ENCODE data around the gene SRSF10. TPM values are rescaled to one million over a fixed set of nuclear protein-coding genes. Genes with fewer than 3 reads are reported as not detected.

SRSF10 gene
- total RNA-seq, 1 experiment from 2014 or later: 142 TPM

GRCh38 chr1:23916209-23917131 is 63.7 kb downstream of the SRSF10 start:
- Histone ChIP-seq H3K4me3 (replicated peaks in 1 of 2; ENCODE audit: low read depth in 1 of 2, low read length in 2 of 2) (no peak overlapping the region), H3K27ac (ENCODE audit: low read depth, low read length) (no peak overlapping the region), H3K79me2 (ENCODE audit: insufficient read depth, low read length) (no peaks in the 10 kb centered on the region), H3K9me3 (ENCODE audit: control insufficient read depth in 1 of 2, insufficient read depth in 1 of 2, low read depth in 1 of 2, low read length in 2 of 2) (no peaks in the 10 kb centered on the region), H4K20me1 (ENCODE audit: insufficient read depth) (no peaks in the 10 kb centered on the region), H2AFZ (ENCODE audit: low read depth, low read length, poor library complexity, severe bottlenecking) (peak overlapping the region; percentile 96), H3K36me3 (ENCODE audit: control insufficient read depth in 1 of 2, insufficient read depth in 2 of 2, low read length in 2 of 2) (no peaks in the 10 kb centered on the region), H3K9me2 (ENCODE audit: insufficient read depth) (no peaks in the 10 kb centered on the region), H3K4me1 (ENCODE audit: control insufficient read depth in 1 of 2, insufficient read depth in 2 of 2, low read length in 2 of 2) (peaks cover 12 to 38% of the 10 kb centered on the region in 2 experiments), H3K27me3 (ENCODE audit: insufficient read depth, low read length) (no peaks in the 10 kb centered on the region), H3K9ac (ENCODE audit: low read length) (no peak overlapping the region), H3K4me2 (ENCODE audit: low read length) (peak overlapping the region; percentile 49)
- peak; percentile 80 to 82 (median 82) for TF ChIP-seq CTCF (IDR thresholded peaks at IDR 0.05 in 2 of 3, conservative IDR thresholded peaks at IDR 0.05 in 1 of 3; ENCODE audit: borderline replicate concordance in 1 of 3, insufficient read depth in 1 of 3, low read depth in 2 of 3, low read length in 2 of 3)
- TF ChIP-seq ZFX (IDR thresholded peaks at IDR 0.05): no peak
- peak; percentile 94 for TF ChIP-seq RAD21 (IDR thresholded peaks at IDR 0.05; ENCODE audit: low read depth)
- ChIA-PET RAD21 (ENCODE audit: low non-redundant PET in 1 of 2, low total read pairs in 2 of 2, uncharacterized antibody in 2 of 2, unreplicated experiment in 2 of 2) (interaction anchor here (0.6 to 1.4 kb wide), 6 partner anchors 106 to 145 kb away, joined by 3 to 11 read pairs (median 6); no protein-coding TSS in a partner anchor), CTCF (interaction anchor here (0.6 to 3.5 kb wide), 24 partner anchors 8 to 477 kb away, joined by 3 to 62 read pairs (median 3); partner anchors contain the start of genes GALE, ID3 and PITHD1), POLR2A (interaction anchor here (0.8 to 1.1 kb wide), 2 partner anchors 105 to 138 kb away, joined by 4 read pairs; partner anchors contain the start of gene PITHD1)
- intact Hi-C loops (cut with micrococcal nuclease): loop anchor here (1.0 to 5.0 kb wide), 2 partner anchors 119 to 144 kb away; no protein-coding TSS in a partner anchor
- no TSS peak for BruUV-seq (replicated peaks)
- DNase-seq (ENCODE audit: low read depth, low spot score) (peak; percentile 81), ATAC-seq (peak; percentile 97)

- TF ChIP-seq SIN3A (IDR thresholded peaks at IDR 0.05; ENCODE audit: low read depth) (no peak), CTCF (IDR thresholded peaks at IDR 0.05 in 2 of 3, conservative IDR thresholded peaks at IDR 0.05 in 1 of 3; ENCODE audit: borderline replicate concordance in 1 of 3, insufficient read depth in 1 of 3, low read depth in 2 of 3, low read length in 2 of 3) (peak in 1 of 3 experiments; percentile 9; a peak in 1 of 6 replicates), MAX (IDR thresholded peaks at IDR 0.05) (no peak), RAD21 (IDR thresholded peaks at IDR 0.05; ENCODE audit: low read depth) (peak; percentile 32; the same call in 1 of the 2 replicates), ZNF274 (IDR thresholded peaks at IDR 0.05; ENCODE audit: low read depth, low read length) (no peak)
- no TSS peak for BruUV-seq (replicated peaks)
Measured at GRCh38 chr1:23915466-23915865, 64.7 kb downstream of the SRSF10 start.

More at GRCh38 chr1:23915466-23915865, 64.7 kb downstream of the SRSF10 start:
- H3K27me3 ChIP-seq (ENCODE audit: insufficient read depth, low read length): no peaks in the 10 kb centered on the region
- no peak overlapping the region for H3K9ac ChIP-seq (ENCODE audit: low read length)
- H3K9me2 ChIP-seq (ENCODE audit: insufficient read depth): no peaks in the 10 kb centered on the region
- no peak overlapping the region for H3K4me3 ChIP-seq (replicated peaks in 1 of 2; ENCODE audit: low read depth in 1 of 2, low read length in 2 of 2)
- H3K36me3 ChIP-seq (ENCODE audit: control insufficient read depth in 1 of 2, insufficient read depth in 2 of 2, low read length in 2 of 2): no peaks in the 10 kb centered on the region
- DNase-seq (ENCODE audit: low read depth, low spot score): no peak
- no peak for ATAC-seq
- ChIA-PET POLR2A (interaction anchor here (0.7 kb wide), 1 partner anchor 257 kb away, joined by 3 read pairs; no protein-coding TSS in a partner anchor), CTCF (interaction anchor here (0.6 to 3.5 kb wide), 4 partner anchors 18 to 192 kb away, joined by 3 to 62 read pairs (median 12); no protein-coding TSS in a partner anchor), RAD21 (ENCODE audit: low non-redundant PET in 1 of 2, low total read pairs in 2 of 2, uncharacterized antibody in 2 of 2, unreplicated experiment in 2 of 2) (no interaction called here)
- H3K79me2 ChIP-seq (ENCODE audit: insufficient read depth, low read length): no peaks in the 10 kb centered on the region
- no peak overlapping the region for H3K4me2 ChIP-seq (ENCODE audit: low read length)
- H4K20me1 ChIP-seq (ENCODE audit: insufficient read depth): no peaks in the 10 kb centered on the region
- H3K27ac ChIP-seq (ENCODE audit: low read depth, low read length): no peak overlapping the region
- H3K9me3 ChIP-seq (ENCODE audit: control insufficient read depth in 1 of 2, insufficient read depth in 1 of 2, low read depth in 1 of 2, low read length in 2 of 2): no peaks in the 10 kb centered on the region
- intact Hi-C loops (cut with micrococcal nuclease): loop anchor here (5.0 kb wide), 1 partner anchor 118 kb away; no protein-coding TSS in a partner anchor
- H2AFZ ChIP-seq (ENCODE audit: low read depth, low read length, poor library complexity, severe bottlenecking): no peak overlapping the region
- peaks cover 12 to 32% of the 10 kb centered on the region in 2 experiments for H3K4me1 ChIP-seq (ENCODE audit: control insufficient read depth in 1 of 2, insufficient read depth in 2 of 2, low read length in 2 of 2)
